HG03066 (cell line): ENCODE results near the gene KLHL17.
"Not testable (repeated sequence)": the region's sequence is repeated elsewhere in the genome, so short reads cannot be mapped to it uniquely, and the experiment has no call there.

Experiments used
- ATAC-seq: cut with Tn5 transposase; IDR thresholded peaks from one replicate; pipeline ENCODE4 v1.9.1; 2021; ENCODE audit warnings: low read depth; ENCODE audit not compliant: unreplicated experiment

The KLHL17 gene

DNA sequence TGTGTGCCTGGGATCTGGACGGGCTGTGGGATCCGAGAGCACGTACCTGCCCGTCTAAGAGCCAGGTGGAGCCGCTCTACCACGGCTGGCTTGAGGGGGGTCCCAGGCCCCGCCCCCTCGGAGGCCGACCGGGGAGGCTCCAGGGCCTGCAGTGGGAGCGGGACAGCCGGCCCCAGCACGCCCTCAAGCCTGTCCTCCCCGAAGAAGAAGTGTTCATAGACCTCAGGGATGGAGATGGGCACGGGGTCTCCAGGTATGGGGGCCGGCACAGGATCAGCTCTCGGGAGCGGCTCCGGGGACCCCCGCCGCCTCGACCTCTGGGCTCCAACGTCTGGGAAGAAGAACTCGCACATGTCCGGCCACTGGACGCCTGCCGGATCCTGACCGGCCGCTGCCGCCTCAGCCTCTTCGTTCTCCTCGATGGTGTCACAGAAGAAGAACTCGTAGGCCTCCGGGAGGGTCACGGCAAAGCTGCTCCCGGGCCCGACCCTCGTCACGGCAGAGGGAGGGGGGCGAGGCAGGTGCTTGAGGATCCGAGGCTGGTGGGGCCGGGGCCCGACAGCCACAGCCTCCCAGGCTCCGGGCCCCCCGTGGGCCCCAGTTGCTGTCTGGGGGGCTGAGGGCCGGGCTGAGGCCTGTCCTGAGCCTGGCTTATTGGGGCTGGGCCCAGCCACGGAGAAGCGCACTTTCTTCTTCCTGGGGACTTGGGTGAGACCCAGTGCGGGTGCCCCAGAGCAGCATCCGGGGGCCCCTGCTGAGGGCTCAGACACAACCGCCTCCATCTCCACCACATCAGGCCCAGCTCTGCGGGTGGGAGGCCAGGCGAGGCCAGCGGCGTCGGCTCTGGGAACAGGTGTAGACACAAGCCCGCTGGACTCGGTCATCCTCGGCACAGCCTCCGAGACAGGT is 18.7 kb downstream of the KLHL17 start:
- no peak for ATAC-seq

DNA sequence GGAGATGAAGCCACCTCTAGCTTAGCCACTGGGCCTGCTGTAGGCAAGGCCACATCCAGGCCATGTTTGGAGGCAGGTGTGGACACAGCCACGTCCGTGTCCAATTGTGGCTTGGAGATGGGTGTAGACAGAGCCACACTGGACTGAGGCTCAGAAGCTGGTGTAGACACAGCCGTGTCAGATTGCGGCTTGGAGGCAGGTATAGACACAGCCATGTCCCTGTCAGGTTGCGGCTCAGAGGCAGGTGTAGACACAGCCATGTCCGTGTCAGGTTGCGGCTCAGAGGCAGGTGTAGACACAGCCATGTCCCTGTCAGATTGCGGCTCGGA is 19.3 kb downstream of the KLHL17 start:
- ATAC-seq = no peak

DNA sequence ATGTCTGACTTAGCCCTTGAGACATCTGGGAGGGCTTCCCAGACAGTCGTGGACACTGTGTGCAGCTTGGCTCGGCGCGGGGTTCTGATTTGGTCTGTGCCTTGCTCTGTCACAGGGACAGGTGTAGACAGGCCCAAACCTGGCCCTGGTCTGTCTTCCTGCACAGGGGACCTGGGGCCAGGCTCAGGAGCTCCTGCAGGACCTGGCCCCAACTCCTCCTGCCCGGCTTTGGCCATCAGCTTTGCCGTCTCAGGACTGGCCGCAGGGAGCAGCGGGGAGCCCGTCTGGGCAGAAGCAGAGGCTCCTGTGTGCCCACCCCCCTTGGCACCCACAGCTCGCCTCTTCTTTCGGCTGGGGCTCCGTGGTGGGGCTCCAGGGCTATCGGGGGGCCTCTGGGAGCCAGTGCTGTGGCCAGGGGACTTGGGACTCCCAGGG is 19.8 kb downstream of the KLHL17 start:
- no peak for ATAC-seq

DNA sequence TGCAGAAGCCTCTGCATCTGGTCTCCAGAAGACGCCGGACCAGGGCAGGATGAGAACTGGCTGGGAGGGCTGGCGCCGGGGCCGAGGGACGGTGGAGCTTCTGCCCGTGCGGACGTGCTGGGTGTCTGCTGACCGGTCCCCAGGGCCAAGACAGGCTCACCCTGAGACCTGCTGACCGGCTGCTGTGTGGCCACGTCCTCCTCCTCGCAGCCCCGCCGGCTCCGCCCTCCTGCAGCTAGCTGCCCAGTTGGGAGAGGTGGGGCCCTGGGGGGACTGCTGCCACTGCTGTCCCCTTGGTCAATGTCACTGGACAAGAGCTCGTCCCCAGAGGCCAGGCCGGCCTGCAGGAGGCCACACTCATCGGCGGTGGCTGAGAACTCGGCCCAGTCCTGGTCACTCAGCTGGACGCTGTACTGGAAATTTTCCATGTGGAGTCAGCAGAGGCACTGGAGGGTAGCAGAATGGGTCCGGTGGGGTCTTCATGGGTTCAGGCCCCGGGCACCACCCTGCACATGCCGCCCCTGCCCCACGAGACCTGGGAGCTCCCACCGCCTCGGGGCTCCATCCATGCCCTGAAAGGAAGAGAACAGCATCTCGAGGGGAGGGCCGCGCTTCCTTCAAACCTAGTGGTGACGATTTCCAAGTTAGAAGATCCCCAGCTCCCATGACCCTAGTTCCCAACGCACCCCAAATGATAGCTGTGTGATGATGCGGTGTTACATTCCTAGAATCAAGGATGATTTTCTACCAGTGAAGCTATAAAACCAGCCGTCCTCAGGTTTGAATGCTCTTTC is 20.4 kb downstream of the KLHL17 start:
- ATAC-seq = no peak

DNA sequence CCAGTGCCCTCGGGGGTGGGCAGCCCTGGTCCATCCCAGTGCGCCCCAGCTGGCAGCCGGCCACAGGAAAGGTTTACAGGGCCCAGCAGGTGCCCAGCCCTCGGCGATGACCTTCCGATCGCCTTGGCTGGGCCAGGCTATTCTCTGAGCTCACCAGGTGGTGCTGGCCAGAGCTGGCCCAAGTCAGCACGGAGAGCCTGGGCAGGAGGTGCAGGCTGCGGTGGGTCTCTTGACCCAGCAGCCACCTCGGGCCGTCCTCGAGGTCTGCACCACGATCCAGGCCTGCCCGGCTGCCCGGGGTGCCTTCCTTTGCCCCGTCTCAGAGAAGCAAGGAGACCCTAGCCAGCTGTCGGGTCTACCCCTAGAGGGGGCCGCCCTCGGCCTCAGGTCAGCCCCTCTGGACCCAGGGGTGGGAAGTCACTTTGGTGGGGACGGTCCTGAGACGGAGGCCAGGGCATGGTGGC is 21.1 kb downstream of the KLHL17 start:
- ATAC-seq = no peak

DNA sequence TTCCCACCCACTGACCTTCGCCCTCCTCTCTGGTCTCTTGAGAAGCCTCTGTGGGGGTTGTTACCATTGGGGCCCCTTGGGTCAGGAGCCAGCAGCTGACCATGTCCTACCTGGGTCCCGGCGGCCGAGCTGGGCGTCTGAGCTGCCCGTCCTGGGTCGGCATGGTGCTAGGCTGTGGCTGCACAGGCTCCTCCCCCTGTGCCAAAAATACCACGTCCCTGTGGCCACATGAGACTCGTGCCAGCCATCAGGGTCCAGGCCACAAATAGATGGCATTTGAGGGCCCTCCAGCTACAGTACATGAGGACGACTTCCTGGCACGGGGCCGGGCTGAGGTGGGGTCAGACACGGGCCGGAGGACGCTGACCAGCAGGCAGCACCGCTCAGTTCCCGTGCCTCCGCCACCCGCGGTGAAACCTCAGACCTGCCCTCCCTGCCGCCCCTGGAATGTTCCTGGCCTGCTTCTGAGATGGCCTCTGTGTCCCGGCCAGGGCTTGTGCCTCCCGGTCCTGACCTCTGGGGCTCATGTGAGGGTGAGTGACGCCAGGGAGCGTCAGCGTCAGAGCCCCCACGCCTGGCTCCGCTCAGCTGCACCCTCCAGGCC is 21.7 kb downstream of the KLHL17 start, which contains the start of gene PERM1:
TSS of gene PERM1 (minus strand) at position 139 of the 604 bp plus-strand sequence. CDS start 1,064 bp downstream, outside the sequence.
- ATAC-seq = no peak

DNA sequence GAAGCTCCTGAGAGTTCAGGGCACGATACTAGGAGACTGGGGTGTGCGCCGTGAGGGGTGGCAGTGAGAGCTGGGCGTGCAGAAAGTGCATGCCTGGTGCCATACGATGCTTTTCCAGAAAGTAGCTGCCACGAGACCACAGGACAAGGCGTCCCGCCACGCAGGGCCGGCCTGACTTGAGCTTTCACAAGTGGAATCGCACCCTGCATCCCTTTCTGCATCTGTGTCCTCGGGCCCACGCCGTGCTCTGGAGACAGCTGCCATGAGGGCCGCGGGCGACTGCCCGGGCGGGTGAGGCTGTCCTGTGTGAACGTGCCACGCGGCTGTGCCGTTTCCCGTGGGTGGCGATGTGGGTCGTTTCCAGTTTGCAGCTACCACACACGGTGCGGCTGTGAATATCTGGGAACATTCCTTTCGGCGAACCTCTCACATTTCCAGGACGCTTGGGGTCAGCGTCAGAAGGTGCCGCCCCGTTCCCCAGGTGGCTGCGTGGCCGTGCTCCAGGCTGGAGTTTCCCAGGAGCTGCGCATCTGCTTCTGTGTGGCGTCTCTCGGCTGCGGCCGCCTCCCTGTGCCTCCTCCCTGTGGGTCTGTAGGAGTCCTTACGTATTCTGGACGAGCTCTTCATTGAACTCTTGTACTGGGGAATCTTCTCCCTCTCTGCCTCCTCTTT is 22.5 kb downstream of the KLHL17 start:
- no peak for ATAC-seq

DNA sequence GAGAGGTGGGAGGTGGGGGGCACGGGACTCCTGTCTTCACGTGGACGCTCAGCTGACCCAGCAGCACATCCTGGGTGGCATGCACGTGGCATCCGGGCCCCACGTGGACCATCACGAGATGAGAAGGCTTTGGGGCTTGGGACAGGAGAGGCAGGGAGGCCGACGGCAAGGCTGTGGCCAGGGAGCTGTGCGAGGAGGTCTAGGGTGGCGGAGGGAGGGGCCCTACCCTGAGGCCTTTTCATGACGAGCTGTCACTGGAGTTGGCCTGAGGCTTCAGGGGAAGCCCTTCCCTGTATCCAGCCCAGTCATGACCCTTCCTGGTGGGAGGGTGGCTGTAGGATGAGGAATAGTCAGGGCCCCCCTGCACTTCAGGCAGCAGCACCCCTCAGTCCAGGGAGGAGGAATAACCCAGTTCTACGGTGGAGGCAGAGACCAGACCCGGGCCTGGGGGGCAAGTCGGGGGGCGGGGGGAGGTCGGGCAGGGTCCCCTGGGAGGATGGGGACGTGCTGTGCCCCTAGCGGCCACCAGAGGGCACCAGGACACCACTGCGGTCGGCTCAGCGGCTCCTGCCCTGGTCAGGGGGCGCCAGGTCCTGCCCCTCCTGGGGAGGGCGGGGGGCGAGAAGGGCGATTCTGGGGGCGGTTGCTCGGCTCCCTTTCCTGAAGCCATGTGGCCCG is 23.6 kb downstream of the KLHL17 start:
- no peak for ATAC-seq

DNA sequence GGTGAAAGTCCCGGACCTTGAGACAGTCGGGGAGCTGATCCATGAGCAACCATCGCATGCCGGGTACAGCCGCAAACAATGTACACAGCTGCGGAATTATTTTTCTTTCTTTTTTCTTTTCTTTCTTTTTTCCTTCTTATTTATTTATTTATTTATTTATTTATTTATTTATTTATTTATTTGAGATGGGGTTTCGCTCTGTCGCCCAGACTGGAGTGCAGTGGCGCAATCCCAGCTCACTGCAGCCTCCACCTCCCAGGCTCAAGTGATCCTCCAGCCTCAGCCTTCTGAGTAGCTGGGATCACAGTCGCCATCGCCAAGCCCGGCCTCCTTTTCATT is 24.1 kb downstream of the KLHL17 start:
- ATAC-seq = no peak

DNA sequence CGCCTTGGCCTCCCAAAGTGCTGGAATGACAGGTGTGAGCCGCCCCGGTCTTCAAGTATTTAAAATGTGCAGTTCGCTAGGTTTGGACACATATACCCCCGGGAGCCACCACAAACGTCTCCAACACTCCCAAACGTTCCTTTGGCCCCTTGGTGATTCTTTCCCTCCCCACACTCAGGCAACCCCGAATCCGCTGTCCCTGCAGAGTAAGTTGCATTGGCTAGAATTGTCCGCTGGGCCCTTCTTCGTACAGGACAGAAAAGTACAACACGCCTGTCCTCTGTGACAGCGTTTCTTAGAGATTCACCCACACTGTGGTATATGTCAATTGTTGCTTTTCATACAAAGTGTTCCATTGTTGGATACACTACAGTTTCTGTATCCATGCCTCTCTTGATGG is 24.7 kb downstream of the KLHL17 start:
- ATAC-seq = no peak

DNA sequence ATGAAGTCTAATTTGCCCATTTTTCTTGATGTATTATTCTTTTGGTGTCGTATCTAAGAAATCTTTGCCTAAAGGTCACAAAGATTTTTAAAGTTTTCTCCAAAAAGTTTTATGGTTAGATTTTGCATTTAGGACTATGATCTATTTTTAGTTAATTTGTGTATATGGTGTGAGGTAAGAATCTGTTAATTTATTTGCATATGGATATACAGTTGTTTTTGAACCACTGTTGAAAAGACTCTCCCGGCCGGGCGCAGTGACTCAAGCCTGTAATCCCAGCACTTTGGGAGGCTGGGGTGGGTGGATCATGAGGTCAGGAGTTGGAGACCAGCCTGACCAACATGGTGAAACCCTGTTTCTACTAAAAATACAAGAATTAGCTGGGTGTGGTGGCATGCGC is 27.7 kb downstream of the KLHL17 start:
- ATAC-seq = not testable (repeated sequence)

DNA sequence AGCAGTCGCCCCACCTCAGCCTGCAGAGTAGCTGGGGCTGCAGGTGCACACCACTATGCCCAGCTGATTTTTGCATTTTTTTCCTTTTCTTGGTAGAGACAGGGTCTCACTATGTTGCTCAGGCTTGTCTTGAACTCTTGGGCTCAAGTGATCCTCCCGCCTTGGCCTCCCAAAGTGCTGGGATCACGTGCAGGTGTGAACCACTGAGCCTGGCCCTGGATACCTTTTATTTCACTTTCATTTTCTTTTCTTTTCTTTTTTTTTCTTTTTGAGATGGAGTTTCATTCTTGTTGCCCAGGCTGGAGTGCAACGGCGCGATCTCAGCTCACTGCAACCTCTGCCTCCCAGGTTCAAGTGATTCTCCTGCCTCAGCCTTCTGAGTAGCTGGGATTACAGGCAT is 30.9 kb downstream of the KLHL17 start:
- not testable (repeated sequence) for ATAC-seq

DNA sequence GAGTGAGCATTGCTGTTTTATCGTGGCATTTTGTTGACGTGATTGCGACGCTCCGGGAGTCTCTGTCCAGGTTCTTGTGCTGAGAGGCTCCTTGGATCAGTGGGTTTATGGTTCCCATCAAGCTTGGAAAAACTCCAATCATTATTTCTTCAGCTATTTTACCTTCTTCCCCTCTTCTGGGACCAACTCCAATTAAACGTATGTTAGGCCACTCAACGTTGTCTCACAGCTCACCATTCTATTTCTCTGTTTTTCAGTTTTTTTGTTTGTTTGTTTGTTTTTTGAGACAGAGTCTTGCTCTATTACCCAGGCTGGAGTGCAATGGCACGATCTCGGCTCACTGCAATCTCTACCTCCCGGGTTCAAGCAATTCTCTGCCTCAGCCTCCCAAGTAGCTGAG is 31.5 kb downstream of the KLHL17 start:
- ATAC-seq = no peak

DNA sequence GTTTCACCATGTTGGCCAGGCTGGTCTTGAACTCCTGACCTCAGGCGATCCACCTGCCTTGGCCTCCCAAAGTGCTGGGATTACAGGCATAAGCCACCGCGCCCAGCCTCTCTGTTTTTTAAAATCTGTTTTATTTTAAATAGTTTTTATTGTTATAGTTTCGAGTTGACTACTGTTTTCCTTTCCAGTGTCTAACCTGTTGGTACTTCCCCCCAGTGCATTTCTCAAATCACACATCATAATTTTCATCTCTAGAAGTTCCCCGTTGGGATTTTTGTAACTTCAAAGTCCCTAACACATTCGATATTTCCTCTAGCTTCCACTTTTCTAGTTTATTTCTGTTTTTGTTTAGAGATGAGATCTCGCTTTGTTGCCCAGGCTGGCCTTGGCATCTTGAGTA is 32.0 kb downstream of the KLHL17 start:
- no peak for ATAC-seq

DNA sequence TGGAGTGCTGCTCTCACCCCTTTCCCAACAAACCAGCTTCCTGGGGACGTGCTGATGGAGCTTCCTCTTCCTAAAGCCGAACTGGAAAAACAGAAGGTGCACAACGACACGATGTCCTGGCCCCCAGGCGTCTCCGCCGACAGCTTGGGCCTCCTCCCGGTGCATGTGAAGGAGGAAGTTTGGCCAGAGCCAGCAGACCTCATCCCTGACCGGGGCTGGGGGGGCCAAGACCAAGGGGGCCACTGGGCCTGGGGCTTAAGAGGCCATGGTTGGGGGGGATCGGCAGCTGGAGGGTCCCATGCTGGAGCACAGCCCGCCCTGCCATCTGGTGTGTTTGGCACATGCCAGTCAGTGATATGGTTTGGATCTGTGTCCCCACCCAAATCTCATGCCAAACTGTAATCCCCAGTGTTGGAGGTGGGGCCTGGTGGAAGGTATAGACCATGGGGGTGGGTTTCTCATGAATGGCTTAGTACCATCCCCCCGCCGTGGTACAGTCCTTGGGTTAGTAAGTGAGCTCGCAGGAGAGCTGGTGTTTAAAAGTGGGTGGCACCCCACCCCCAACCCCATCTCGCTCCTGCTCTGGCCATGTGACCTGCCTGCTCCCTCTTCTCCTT is 33.1 kb downstream of the KLHL17 start:
- no peak for ATAC-seq

DNA sequence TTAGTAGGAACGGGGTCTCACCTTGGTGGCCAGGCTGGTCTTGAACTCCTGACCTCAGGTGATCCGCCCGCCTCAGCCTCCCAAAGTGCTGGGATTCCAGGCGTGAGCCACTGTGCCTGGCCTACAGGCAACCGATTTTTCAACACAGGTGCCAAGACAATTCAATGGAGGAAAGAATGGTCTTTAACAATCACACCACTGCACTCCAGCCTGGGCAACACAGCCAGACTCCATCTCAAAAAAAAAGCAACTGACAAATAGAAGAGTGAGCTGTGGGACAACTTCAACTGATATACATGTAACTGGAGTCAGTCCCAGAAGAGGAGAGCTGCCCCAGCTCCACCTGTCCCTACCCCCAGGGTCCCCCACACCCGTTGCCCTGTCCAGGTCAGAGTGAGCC is 34.2 kb downstream of the KLHL17 start:
- ATAC-seq = not testable (repeated sequence)

DNA sequence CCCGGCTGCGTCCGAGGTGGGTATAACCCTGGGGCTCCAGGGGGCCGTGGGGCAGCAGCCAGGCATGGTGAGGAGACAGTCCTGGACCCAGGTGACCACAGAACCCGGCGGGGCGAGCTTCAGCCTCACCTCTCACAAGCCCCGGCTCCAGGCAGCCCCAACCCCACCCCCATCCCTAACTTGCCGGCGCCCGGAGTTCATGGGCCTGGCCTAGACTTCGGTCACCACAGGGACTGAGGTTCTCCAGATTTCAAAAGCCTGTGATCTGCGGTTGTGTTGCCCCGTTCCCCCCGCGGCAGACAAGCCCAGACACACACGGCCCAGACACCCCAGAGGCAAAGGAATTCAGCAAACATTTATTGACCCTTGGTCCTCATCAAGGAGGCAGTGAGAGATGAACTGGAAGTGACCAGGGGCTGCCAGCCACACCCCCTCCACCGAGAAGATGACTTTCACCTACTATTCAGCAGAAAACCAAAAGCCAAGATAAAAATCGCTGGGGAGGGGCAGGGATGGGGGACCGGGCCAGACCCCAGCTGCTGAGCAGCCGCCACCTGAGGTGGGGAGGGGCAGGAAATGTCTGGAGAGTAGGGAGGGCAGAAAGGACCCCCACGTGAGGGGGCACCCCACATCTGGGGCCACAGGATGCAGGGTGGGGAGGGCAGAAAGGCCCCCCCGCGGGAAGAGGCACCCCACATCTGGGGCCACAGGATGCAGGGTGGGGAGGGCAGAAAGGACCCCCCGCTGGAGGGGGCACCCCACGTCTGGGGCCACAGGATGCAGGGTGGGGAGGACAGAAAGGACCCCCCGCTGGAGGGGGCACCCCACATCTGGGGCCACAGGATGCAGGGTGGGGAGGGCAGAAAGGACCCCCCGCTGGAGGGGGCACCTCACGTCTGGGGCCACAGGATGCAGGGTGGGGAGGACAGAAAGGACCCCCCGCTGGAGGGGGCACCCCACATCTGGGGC is 35.6 kb downstream of the KLHL17 start:
- ATAC-seq = no peak

DNA sequence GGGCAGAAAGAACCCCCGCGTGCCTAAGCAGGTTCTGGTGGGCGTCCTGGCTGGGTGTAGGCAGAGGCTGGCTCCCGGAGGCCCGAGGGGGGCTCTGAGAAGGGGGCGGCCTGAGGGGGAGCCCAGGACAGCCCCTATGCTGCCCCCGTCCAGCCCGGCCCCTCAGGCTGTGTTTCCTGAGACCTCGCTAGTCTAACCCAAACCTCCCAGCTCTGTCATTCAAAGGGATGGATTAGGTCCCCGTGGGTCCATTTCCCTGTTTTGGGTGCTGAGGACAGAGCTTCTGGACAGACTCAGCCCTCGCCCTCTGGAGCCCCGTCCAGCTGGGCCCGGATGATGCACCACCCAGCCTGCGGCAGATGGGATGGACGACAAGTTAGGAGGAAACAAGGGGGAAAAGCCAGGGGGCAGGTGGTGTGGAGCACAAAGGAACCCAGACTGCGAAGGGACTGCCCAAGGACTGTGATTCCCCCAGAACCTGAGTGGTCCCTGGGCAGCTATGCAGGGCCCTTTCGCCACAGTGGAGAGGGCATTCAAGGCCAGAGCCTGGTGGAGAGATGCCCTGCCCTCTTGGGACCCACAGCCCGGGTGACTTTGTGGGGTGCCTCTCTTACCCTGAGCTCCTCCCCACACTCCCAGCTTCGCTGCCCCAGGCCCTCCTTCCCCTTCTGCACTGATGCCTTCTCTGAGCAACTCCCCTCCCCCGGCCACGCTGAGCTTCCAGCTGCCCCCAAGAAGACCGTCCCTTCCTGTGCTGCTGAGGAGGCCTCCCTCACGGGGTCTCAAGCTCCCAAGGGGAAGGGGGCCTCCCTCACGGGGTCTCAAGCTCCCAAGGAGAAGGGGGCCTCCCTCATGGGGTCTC is 36.7 kb downstream of the KLHL17 start:
- ATAC-seq = no peak
